Measurements from ENCODE around the gene MXI1.

MXI1 gene

DNA sequence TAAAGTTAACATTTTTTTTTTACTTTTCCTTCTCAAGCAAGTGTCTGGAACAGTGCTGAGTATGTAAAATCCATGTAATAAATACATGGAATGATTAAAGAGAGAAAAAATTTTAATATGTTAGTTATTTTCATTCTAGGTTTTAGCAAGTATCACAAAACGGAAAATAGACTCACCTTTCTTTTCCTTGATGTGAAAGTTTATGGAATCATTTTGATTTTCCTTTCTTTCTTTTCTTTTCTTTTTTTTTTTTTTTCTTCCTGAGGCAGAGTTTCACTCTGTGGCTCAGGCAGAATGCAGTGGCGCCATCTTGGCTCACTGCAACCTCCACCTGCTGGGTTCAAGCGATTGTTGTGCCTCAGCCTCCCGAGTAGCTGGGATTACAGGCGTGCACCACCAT, 69.2 kb downstream of the MXI1 start:
- DNase-seq (ENCODE audit: low spot score): no peak

DNA sequence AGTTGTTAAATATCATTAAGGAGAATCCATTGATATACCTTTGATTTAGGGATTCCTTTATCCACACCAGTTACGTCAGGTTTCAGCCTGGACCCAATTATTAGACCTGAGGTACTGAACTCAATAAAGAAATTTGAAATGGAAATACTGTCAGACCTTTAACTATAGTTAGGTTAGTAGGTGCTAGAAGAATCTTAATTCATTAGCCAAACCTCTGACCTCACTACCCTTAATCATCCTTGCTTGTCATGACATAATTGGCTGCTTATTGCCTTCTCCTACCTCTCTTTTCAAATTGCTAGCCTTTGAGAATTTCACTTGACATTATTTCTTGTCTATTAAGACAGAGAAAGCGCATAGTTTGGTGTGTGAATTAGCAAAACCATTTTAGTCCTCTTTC, 70.2 kb downstream of the MXI1 start:
- no peak for DNase-seq (ENCODE audit: low spot score)

DNA sequence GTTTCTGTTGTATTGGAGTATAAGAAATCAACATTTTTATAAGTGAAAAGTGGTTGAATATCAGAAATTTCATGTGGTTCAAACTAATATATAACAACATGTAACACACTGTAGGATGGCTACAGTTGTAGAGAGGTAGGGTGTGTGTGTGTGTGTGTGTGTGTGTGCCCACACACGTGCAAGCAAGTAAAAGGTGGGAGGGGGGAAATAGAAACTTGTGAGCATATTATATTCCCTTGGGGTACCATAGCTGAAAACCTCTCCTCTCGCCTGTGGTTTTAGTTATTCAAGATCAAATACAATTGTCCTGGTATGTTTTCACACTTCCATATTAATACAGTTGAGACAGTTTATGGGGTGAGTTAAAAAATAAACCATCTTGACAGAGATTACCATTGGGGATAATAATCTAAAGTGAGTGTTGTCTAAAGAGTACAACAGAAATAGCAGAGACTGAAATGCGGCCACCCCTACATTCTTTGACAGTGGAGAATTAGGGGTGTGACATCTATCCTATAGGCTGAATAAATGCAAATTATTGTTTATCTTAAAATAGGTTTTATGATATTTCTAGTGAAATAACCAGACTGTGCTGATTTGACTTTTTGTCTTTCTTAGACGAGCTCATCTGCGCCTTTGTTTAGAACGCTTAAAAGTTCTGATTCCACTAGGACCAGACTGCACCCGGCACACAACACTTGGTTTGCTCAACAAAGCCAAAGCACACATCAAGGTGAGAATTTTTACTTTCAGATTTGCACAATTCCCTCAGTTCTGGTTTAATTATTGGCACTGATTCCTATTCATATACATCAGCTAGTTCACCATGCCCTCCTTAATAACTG, 71.4 kb downstream of the MXI1 start:
- DNase-seq (ENCODE audit: low spot score): no peak

DNA sequence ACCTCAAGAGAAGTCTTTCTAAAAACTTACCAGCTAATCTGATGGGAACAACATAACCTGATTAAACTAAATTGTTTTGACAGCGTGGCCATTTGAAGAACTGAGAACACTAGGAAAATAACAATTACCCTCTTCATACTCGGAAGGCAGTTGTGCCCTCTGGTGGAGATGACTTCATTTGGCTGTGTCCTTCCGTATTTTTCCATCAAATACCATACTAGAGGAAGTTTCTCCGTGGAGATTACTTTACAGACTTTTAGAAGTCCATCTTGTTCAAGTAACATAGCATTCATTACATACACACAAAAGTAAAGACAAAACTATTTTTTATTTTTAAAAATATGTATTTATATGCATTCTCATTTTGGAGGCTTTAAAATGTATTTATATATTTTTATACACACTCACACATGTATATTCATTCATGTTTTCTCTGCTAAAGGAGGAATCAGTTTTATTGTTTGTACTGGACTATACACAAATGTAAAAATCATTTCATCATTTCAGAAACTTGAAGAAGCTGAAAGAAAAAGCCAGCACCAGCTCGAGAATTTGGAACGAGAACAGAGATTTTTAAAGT, 72.1 kb downstream of the MXI1 start:
- peak; percentile 50 for DNase-seq (ENCODE audit: low spot score)

DNA sequence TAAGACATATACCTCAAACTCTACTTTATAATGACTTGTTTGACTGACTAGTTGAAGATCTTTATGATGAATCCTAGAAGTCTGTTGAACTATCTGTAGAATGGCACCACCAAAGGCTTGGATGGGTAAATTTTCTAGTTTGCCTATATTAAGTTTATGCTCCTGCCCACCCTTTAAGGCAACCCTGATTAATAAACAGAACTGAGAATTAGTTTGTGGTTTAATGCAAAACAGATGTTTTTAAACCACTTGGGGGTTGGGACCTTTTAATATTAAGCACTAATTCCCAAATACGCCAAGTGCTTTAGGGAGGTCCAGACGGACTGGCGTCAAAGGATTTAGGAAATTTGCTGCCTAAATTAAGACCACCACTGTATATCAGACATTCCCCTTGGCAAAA, 76.9 kb downstream of the MXI1 start:
- no peak for DNase-seq (ENCODE audit: low spot score)

DNA sequence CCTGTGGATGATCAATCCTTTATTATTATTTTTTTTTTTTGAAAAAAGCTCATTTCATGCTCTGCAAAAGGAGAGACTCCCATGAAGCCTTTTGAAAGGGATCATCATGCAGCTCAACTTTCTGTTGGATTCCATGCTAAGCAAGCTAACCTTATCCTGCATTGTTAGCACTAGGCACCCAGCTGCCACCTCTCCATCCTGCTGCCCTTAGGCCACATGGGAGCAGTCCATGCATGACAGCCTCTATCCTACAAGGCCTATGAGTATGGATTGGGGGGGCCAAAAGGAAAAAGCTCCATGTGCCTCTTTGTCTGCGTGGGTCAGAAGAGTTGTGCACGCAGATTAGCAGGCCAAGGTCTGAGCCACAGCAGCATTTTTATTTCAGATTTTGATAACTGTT, 78.1 kb downstream of the MXI1 start:
- DNase-seq (ENCODE audit: low spot score): no peak

DNA sequence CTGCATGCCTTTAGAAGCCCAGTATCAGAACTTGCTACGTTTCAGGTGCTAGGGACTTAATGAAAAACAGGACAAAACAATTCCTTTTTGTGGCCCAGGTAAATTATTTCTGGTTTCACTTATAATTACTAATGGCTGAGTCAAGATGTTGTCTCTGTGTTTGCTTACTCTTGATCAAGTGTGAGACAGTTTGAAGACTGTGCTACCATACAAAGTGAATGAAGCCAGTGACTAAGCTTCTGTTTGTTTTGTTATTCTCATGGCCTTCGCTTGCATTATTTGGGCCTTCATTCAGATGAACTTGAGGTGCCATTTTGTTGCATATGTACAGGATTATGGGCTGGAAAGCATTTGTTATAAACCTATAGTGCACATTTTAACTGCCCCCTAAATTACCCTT, 79.4 kb downstream of the MXI1 start:
- no peak for DNase-seq (ENCODE audit: low spot score)

DNA sequence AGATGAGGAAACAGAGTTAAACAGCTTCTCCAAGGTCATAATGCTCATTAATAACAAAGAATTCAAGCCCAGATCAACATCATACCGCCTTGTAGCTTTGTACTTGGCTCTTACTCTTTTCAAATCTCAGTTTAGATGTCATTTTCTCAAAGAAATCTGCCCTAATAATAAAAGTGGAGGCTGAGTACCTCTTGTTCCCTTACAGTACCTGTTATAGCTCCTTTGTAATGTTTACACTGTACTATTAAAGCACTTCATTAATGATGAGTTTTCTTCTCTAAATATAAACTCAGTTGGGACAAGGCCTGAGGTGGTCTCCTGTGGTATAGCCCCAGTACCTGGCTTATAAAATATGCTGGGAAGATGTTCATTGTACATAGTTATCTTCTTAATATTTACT, 89.6 kb downstream of the MXI1 start:
- DNase-seq (ENCODE audit: low spot score): no peak

DNA sequence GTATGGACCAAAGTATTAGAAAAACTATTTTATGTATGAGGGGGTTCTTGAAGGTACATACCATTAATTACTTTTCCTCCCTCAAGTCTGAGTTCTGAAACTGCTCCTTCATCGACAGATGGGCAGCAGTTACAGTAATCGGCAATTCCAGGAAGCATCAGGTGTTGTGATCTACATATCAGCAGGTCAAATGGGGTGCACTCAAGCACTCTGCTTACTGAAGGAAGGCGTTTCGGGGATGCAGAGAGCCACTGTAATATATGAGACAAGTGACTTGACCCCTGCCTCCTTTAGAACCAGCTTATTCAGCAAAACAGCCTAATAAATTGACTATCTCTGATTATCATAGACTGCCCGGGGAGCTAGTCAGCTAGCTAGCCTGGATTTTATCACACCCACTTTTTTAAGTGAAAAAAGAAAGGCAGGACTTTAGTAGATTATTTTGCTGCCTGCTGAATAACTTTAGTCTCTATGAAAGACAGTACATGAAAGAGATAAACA, 93.1 kb downstream of the MXI1 start:
- no peak for DNase-seq (ENCODE audit: low spot score)

DNA sequence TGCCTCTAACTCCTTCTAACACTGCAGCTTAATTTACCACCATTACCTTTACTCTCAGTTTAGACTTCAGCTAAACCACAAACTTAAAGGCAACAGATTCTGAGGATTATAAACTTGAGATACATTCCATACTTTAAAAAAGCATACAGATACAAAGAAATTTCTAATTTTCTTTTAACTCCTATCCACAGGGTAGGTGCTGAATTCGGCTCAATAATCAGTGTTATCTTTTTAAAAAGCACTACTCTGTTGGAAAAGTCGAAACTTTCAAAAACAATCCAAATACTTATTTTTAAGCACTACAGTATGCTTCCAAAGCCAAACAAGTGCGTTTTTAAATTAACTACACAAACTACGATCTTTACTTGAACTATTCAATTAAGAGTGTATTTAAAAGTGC, 96.3 kb downstream of the MXI1 start:
- DNase-seq (ENCODE audit: low spot score): no peak

DNA sequence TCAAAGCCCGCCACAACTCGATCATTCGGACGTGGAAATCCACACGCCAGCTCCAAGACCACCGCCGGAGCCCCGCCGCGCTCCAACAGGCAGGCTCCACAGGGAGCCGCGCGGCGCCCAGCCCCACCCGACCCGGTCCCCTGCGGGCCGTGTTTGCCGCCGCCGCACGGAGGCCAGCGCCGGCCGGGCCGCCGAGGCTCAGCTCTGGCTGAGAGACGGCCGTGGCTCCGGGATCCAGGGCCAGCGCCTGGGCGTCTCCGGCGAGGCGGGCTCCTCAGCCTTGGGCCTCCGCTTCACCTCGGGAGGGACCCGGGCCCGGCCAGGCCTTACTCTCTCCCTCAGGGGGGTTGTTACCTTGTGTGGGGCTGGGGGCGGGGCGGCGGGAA, 97.0 kb downstream of the MXI1 start:
- DNase-seq (ENCODE audit: low spot score): peak; percentile 3

DNA sequence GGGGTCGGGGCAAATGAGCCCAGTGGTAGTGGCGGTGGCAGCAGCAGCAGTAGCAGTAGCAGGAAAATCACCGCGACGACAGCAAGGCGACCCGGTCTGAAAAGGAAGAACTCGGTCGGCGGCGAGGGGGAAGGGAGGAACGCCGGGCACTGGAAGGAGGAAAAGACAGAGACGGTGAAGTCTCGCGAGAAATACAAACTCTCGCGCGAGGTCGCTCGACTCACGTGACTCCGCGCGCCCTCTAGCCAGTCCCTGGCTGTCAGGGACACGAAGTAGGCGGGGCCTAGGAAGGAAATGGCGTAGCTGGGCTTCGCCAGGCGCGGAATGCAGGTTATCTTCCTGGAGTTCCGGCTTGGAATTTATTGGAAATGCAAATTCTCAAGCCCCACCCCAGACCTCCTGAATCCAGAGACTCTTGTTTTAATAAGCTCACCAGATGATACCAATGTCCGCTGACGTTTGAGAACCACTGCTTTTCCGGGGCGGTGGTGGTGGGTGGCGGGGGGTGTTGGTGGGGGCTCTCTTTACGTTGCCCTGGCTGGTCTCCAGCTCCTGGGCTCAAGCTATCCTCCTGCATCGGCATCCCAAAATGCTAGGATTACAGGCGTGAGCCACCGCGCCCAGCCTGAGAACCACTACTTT, 97.5 kb downstream of the MXI1 start, which contains the start of gene SMNDC1:
TSS of gene SMNDC1 (minus strand) at position 141 of the 642 bp plus-strand sequence. CDS start 1,333 bp downstream, outside the sequence.
- peak; percentile 96 for DNase-seq (ENCODE audit: low spot score)

DNA sequence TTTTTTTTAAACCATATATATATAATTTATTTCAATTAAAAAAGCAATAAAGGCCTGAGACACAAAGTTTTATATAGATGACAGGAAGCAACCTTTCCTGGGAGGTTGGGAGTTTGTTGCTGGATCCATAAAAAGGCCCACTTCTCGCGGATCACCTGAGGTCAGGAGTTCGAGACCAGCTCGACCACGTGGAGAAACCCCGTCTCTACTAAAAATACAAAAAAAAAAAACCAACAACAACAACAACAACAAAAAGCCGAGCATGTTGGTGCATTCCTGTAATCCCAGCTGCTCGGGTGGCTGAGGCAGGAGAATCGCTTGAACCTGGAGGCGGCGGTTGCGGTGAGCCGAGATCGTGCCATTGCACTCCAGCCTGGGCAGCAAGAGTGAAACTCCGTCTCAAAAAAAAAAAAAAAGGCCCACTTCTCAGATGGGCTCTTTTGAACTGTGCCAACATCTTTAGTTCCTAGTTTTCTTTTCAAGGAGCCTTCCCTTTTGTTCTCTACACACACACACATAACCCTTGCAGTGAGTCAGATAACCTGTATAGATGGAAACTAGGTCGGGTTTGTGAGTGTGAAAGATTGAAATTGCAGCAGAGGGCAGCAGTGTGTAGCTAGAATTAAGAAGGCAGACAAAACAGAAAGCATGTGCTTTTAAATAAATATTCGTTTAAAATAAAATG, 98.5 kb downstream of the MXI1 start:
- peak; percentile 77 for DNase-seq (ENCODE audit: low spot score)

DNA sequence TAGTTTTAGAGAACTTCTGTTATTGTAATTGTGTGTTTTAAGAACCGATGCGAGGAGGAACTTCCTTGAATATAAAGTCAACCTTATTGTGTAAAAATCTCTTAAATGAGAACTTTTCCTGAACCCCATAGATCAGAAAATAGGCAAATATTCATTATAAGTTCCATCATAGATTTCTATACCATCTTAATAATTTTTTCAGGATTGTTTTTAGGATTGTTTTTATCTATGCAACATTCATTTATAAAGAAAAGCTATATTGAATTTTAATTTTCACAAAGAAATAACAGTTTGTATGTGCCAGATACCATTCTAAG, 99.0 kb downstream of the MXI1 start:
- DNase-seq (ENCODE audit: low spot score): no peak

DNA sequence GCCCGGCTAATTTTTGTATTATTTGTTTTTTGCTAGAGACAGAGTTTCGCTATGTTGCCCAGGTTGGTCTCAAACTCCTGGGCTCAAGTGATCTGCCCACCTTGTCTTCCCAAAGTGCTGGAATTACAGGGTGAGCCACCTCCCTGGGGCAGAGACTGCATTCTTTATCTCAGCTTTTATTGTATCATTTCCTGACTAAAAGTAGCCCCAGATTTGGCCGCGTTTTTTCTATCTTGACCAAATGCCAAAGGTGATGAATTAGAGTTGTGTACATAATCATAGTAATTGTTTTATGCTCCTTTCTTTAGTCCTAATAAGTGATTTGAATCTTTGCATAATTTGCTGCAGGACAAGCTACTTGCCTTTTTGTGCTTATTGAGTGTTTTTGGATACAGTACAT, 100.4 kb downstream of the MXI1 start:
- DNase-seq (ENCODE audit: low spot score): no peak

DNA sequence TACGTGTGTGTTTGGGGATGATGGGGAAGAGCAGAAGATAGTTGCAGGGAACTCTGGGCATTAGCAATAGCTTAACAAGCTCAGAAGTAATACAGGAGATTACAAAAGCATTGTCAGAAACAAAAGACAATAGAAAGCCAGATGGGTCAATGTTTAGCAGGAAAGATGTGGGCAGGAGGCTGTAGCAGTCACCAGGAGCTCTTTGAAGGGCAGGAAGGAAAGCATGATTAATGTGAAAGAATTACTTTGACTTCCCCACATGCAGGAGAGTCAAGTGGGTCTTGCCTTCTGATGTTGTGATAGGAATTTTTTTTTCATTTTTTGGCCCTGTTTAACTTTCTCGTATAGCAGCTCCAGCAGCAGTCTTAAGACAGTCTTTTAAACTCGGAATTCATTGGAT, 103.3 kb downstream of the MXI1 start:
- no peak for DNase-seq (ENCODE audit: low spot score)

DNA sequence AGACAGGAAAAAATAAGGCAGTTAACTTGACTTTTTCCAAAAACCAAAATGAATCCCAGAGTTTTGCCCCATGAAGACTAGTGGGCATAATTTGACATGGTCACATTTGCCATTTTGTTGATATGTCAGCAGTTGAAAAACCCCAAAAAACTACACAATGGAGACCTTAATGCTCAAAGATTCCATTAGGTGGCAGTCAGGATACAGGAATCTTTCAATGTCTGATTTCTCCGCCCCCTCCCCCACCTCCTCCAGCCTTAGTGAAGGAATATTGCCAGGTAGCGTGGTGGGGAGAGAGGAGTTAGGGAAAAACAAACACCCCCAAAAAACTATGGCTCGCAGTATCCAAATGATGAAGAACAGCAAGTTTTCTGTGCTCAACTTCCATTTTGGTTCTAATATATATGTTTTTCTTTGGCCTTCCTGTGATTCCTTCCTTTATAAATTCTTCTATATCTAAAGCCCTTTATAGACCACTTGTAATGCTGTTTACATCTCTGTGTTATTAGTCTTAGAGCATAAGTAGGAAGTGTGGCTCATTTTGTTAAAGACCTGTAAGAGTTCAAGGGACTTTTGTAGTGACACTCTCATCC, 104.0 kb downstream of the MXI1 start:
- DNase-seq (ENCODE audit: low spot score): peak; percentile 45

DNA sequence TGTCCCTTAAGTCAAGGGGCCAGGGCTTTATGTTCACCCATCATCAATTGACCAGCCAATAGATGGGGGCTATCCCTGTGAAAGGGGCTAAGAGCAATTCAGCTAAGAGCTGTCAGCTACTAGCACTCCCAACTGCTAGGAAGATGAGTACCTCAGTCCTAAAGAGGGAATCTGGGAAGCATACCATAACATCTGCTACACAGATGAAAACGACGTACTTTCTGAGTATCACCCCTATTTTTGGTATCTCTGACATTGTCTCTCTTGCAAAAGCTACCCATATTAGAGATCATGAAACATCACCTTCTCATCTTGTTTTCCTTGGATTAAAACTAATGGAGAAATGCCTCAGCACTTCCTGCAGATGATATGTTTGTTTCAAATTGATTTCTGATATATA, 104.8 kb downstream of the MXI1 start:
- DNase-seq (ENCODE audit: low spot score): no peak

DNA sequence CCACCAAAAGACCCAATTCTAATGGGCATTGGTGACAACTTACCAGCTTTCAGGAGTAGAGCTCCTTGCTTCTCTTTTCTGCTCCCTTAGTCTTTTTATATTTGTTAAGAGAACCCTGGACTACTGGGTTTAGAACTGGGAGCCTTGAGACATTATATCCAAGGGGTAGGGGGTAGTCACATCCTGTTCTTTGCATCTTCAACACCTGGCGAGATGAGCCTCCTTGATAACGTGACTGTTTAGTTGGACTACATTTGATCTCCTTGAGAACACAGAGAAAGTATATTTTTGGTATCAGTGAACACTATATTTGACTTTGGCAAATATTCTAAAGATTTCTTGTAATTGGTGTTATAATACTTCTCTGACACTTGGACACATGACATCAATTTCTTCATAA, 106.3 kb downstream of the MXI1 start:
- DNase-seq (ENCODE audit: low spot score): no peak

DNA sequence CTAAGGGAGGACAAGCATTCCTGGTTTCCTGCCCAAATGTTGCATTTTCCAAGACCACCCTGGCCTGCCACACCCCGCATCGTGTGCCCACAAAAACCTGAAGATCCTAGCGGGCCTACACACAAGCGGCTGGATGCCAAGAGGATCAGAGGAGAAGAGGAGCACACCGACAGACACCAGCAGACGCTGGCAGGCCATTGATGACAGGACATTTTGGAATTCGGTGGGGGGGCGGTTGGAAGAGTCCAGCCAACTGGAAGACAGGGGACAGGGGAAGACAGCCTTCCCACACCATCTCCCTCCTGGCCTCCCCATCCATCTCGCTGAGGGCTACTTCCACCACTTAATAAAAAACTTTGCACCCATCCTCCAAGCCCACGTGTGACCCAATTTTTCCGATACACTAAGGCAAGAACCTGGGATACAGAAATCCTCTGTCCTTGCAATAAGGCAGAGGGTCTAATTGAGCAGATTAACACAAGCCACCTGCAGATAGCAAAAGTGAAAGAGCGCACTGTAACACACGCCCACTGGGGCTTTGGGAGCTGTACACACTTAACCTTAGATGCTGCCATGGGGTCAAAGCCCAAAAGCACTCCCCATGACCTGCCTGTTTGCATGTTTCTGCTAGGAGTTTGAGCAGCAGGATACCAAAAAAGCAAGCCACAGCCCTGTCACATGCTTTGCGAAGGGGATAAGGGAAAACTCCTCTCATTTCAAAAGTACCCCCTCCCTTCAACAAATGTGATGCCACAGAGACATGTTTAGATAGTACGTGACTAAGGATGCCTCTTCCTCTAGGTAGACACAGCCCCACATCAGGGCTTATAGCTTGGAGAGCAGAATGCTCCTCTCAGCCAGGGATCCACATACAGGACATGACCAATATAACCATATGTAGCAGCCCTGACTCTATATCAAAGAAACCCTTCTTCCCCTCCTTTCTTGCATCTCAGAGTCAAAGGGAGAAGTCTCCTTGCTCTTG, 110.8 kb downstream of the MXI1 start:
- DNase-seq (ENCODE audit: low spot score): no peak

Data from CD4-positive, alpha-beta T cell treated with Interleukin-6 at 100 ng/mL for 8 hours (primary cell).